GM12875 (cell line): ENCODE results near the gene SMU1.

Experiments used
- H3K4me3 ChIP-seq: one replicate; pipeline ENCODE4 v1.5.1; 2011; ENCODE audit warnings: low read depth, low read length, control low read depth
- TF ChIP-seq, protein P1 (sequence below): IDR thresholded peaks from 2 replicates; pipeline ENCODE4 v1.5.1; 2011; ENCODE audit warnings: low read depth, mild to moderate bottlenecking, control low read depth, inconsistent platforms, low read length, moderate library complexity, borderline replicate concordance; ENCODE audit not compliant: insufficient read depth

SMU1 gene

DNA sequence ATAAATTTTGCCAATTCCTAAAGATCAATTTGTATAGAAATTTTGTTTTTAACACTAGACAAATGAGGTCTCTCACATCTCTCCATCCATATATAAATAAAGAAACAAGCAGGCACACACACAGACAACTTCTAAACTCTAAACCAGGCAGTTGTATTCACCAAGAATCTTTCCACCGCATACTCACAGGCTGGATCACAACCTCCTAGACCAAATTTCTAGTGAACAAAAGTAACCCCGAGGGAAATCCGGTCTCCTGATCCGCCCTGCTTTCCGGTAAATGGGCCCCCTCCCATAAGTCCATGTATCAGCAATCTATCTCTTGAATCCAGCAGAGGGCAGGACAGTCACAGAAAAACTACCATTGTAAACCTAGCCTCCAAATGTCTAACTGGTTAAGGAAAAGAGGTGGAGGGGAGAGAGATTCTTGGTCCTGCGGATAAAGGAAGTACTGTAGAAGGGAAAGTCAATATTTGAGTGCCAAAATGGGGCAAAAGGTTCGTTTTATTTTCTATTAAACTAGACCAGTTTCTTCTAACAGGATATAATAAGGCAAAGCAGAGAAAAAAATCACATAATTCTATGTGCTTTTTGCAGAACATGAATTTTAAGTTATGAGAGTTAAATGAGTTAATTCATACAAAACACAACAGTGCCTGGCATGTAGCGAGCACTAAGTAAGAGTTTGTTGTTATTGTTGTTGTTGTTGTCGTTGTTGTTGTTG is 4.8 kb upstream of the SMU1 start:
- TF ChIP-seq, protein P1, sequence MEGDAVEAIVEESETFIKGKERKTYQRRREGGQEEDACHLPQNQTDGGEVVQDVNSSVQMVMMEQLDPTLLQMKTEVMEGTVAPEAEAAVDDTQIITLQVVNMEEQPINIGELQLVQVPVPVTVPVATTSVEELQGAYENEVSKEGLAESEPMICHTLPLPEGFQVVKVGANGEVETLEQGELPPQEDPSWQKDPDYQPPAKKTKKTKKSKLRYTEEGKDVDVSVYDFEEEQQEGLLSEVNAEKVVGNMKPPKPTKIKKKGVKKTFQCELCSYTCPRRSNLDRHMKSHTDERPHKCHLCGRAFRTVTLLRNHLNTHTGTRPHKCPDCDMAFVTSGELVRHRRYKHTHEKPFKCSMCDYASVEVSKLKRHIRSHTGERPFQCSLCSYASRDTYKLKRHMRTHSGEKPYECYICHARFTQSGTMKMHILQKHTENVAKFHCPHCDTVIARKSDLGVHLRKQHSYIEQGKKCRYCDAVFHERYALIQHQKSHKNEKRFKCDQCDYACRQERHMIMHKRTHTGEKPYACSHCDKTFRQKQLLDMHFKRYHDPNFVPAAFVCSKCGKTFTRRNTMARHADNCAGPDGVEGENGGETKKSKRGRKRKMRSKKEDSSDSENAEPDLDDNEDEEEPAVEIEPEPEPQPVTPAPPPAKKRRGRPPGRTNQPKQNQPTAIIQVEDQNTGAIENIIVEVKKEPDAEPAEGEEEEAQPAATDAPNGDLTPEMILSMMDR: peak; percentile 56; the same call in 1 of the 2 replicates
- H3K4me3 ChIP-seq: no peak overlapping the region

DNA sequence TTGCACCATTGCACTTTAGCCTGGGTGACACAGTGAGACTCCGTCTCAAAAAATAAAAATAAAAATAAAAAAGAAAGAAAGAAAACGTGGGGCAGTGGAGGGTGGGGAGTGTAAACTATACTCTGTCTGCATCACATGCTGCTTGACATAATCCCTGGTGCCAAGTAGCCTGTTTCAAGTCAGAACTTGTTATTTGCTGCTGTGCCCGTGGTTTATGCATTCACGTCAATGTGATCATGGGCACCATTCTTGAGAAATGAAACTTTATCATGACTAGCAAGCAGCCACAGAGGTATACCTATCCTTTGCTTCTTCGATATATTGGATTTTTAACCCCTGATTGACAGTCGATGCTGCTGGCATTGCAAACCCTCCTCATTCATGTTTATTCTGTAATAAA is 4.1 kb upstream of the SMU1 start:
- no peak overlapping the region for H3K4me3 ChIP-seq

GRCh38 chr9:33068991-33069390 is 7.5 kb downstream of the SMU1 start:
- no peak overlapping the region for H3K4me3 ChIP-seq
- TF ChIP-seq, protein P1: no peak

More for the DNA sequence above, 4.1 kb upstream of the SMU1 start:
- TF ChIP-seq, protein P1: no peak

DNA sequence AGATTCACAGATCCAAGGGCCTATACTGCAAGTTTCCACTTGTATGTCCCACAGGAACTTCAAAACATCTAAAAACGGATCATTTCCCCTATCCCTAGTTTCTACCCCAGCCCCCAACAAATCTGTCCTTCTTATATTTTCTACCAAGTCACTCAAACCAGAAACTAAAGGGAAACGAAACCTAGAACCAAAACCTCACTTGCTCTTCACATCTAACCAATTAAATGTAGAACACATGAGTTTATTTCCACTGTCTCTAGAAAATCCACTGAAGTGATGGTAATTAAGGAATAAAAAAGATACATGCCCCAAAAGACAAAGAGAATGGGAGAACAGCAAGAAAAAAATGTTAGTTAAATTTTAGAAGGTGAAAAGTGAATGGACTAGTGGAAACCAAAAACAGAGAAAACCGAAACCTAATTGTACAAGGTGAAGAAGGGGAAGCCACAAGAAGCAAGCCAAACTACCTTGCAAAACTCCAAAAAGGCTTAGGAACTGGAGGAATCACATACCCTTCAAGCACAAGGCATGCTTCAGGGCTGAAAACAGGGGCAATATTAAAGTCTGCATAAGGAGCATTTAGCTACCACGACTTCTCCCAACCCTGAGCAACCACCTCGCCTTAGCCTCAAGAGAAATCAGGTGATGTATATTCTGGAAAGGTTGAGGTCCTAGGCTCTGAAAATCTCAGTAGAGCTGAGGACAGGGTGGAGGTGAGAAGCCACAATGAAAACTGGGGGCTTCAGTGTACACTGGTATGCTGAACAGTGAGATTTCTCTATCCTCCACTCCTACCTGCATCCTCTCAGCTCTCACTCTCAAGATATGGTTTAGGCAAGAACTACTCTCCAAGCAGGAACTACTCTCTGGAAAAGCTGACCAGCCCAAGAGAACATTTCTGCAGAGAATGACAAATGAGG is 11.1 kb downstream of the SMU1 start:
- TF ChIP-seq, protein P1: no peak
- H3K4me3 ChIP-seq: peak overlapping the region; percentile 4

GRCh38 chr9:33051144-33051543 is 25.3 kb downstream of the SMU1 start:
- TF ChIP-seq, protein P1: no peak
- no peak overlapping the region for H3K4me3 ChIP-seq

DNA sequence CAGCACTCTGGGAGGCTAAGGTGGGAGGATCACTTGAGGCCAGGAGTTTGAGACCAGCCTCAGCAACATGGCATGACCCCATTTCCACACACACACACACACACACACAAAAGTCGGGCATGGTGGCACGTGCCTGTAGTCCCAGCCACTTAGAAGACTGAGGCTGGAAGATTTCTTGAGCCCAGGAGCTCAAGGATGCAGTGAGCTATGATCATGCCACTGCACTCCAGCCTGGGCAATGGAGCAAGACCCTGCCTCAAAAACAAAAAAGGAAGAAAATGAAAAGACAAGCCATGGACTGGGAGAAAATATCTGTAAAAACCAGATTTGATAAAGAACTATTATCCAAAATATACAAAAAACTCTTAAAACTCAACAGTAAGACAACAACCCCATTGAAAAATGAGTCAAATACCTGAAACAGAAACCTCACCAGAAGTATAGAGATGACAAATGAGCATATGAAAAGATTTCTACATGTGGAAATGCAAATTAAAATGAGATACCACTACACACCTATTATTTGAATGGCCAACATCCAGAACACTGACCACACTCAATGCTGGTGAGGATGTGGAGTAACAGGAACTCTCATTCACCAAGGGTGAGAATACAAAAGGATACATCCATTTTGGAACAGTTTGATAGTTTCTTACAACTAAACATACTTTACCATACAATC is 26.7 kb downstream of the SMU1 start:
- H3K4me3 ChIP-seq: no peak overlapping the region
- TF ChIP-seq, protein P1: no peak
